PC-9 (cell line): ENCODE measurements around the gene PLCE1.

Source experiments
- CTCF ChIP-seq: fragments of 200-600 bp; sonication (generic); conservative IDR thresholded peaks from 2 replicates; pipeline ENCODE4 v1.6.1; 2017; ENCODE audit warnings: mixed run types, antibody characterized with exemption, mild to moderate bottlenecking, moderate library complexity
- EZH2 ChIP-seq: fragments of 200-600 bp; sonication (generic); IDR thresholded peaks from 2 replicates; pipeline ENCODE4 v1.8.0; 2017; ENCODE audit warnings: antibody characterized with exemption, low read depth

GRCh38 chr10:93962973-93963372 is 30.8 kb upstream of the PLCE1 start:
- TF ChIP-seq EZH2 (no peak), CTCF (no peak)
